Renal cortex interstitium (tissue), 11 donors: Measurements from ENCODE around the gene OPHN1. TPM values are rescaled to one million over a fixed set of nuclear protein-coding genes. Genes with fewer than 3 reads are reported as not detected.
"Not testable (repeated sequence)": the region's sequence is repeated elsewhere in the genome, so short reads cannot be mapped to it uniquely, and the experiment has no call there.

Source experiments
- DNase-seq, 11 donors: peaks; one replicate each; pipeline ENCODE4 v3.0.0-alpha.2; 2013; ENCODE audit warnings: low read depth in 9 of 11, low spot score in 4 of 11; ENCODE audit errors: extremely low read depth in 1 of 11
- polyA plus RNA-seq, 3 donors: library from polyadenylated mRNA; unstranded; fragments of 120-200 nt; gene quantifications; one replicate each; pipeline ENCODE4 v1.2.1, GENCODE V29; 2013; ENCODE audit not compliant: insufficient read length in 3 of 3

The OPHN1 gene
- polyA plus RNA-seq, 3 donors = 8.8 to 11.3 (median 9.0) TPM

- no peak for DNase-seq
Measured at GRCh38 chrX:68432648-68433047, 647 bp downstream of the OPHN1 start.

GRCh38 chrX:68431836-68432235, 1.5 kb downstream of the OPHN1 start:
- no peak for DNase-seq

GRCh38 chrX:68429216-68429615, 4.1 kb downstream of the OPHN1 start:
- no peak for DNase-seq

DNA sequence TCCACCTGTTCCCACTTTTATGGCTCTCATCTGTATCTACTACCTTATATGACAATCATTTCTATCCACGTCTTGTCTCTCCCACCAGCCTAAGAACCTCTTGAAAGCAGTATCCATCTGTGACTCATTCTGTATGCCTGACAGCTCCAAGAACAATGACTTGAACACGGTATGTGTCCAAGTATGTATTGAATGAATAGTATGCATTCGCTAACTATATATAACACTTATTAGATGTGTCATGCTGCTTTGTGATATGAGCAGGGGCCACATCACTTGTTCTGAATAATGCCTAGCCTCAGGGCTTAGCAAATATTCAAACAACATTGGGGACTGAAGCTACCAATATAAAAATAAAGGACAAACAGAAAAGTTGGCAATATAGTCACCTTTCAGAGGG, 4.9 kb downstream of the OPHN1 start:
- DNase-seq = no peak

DNA sequence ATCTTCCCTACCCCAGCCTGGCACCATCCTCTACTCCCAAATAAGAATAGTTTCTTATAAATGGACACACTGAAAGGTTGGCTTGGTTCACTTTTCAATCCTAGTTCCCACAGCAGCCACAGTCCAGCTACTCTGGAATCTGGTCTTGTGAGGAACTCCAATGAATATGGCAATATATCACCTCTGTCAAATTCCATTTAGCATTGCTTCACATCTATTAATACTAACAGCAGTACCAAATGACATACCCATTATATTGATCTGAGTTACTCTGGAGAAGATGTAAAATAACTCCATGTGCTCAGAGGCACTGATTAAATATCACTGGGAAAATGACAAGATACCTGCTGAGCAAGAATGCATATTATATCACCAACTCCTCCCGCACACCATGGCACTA, 8.6 kb downstream of the OPHN1 start:
- DNase-seq = no peak

DNA sequence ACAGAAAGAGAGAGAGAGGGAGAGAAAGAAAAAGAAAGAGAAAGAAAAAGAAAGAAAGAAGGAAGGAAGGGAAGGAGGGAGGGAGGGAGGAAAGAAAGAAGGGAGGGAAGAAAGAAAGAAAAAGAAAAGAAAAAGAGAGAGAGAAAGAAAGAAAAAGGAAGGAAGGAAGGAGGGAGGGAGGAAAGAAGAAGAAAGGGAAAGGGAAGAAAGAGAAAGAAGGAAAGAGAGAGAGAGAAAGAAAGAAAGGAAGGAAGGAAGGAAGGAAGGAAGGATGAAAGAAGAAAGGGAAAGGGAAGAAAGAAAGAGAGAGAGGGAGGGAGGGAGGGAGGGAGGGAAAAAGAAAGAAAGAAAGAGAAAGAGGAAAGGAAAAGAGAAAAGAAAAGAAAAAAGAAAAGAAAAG, 10.8 kb downstream of the OPHN1 start:
- no peak for DNase-seq

DNA sequence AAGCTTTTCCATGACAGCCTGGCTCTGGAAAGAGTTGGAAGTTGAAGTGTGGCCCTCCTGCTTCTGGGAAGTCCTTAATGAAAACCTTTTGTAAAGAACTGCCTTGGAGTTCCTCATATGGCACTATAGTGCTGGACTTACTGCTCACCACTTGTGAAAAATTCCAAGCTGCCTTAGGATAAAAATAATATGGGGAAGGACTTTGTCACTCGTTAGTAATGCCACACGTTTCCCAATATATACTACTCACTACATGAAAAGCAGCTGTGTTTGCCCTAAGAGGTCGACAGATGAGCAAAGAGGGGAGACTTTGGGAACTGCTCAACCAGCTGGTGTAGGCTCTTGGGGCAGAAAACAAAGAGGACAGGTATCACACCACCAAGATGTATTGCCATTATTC, 11.7 kb downstream of the OPHN1 start:
- no peak for DNase-seq

GRCh38 chrX:68420559-68420958, 12.7 kb downstream of the OPHN1 start:
- DNase-seq = no peak

GRCh38 chrX:68419975-68420374, 13.3 kb downstream of the OPHN1 start:
- no peak for DNase-seq

DNA sequence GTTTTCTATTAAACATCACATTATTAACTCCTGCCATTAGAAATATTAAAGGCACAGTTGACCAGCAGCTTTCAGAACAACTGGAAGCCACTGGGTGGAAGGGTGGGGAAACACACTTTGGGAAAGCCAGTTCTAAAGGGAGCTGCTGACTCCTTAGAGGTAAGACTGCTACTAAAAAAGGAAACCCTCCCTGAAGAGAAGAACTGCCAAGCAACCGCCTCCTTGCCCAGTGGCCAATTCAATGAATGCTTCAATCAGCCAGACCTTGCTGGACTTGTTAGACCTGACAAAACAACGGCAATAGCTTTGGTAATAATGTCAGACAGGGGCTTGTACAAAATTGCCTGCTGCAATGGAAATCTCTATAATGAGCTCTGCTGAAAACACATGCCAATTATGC, 15.6 kb downstream of the OPHN1 start:
- DNase-seq = no peak

- no peak for DNase-seq
Measured at GRCh38 chrX:68416592-68416991, 16.7 kb downstream of the OPHN1 start.

DNA sequence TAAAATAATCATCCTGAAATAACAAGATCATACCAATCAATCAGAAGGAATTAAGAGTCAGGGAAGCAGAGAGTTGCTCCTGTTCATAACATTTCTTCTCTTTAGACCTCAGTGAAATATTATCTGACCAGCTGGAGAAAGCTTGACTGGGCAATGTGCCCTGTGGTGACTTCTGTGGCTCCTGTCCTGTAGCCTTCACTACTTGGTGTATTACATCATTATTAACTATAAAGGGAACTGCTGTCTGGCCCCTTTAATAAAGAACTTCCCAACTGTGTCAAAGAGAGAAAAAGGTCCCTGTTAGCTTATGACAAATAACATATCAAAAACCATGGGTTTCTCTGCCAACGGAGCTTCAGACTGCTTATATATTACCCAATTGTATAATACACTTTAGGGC, 18.0 kb downstream of the OPHN1 start:
- DNase-seq = no peak

GRCh38 chrX:68413254-68413653, 20.0 kb downstream of the OPHN1 start:
- DNase-seq = no peak

- no peak for DNase-seq
Measured at GRCh38 chrX:68411729-68412128, 21.6 kb downstream of the OPHN1 start.

DNA sequence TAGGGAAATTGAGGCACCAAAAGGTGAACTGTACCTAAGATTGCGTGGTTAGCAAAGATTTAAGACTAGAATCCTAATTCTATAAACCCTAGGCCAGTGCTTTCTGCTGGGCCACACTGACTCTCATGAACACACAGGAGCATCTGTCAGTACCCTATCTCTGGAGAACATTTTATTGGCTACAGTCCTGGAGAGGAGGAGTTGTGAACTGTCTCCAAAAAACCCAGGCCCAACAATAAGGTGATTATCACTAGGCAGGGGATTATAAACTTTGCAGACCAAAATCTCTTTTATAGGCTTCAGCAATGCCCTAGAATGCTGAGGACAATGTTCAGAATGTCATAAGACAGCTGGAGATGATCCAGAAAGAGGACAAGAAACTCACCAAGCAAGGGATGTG, 24.1 kb downstream of the OPHN1 start:
- DNase-seq = no peak

DNA sequence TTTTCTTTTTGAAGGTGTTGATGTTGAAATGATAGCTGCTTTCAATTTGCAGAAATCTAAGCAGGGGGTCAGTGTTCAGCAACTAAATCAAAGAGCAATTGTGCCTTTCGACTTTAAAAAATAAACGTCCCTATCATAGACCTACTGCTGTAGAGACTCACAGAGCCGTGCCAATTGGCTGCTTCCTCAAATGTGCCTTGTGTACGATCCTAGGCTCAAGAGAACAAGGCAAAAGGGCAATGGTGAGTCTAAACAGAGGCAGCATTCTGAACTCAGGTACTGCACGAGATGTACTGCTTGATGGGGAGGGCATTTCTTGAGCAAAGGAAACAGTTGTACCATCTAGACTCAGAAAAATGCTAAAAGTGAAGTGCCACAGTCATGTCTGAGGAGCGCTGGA, 29.8 kb downstream of the OPHN1 start:
- no peak for DNase-seq

- DNase-seq = no peak
Measured at GRCh38 chrX:68403038-68403437, 30.3 kb downstream of the OPHN1 start.

DNA sequence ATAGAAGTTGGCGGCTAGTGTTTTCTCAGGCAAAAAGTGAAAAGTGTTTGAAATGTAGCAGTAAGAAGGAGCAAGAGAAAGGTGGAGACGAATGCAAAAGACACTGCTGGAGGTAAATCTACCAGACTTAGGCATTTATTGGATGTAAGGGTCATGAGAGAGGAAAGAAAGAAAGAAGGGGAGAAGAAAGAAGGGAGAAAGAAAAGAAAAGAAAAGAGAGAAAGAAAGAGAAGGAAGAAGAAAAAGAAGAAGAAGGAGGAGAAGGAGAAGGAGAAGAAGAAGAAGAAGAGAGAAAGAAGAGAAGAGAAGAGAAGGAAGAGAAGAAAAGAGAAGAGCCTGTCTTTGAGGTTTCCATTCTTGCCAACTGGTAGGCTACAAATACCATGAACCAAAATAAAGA, 31.2 kb downstream of the OPHN1 start:
- DNase-seq = no peak

DNA sequence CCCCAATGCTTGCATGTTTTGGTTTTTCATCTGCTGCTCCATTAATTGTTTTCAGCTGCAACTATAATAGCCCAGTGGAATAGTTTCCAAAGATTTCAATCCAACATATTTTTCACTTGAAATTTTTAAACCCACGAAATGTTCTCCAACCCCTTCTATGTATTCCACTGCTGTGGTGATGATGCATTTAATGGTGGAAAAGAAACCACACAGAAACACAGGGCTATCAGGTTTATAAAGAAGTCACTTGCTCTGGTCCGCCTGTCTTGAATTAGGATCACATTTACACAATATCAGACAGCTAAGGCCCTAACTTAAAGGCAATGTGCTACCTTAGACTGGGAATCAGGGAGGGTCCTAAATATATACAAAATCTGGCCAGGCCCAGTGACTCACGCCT, 35.0 kb downstream of the OPHN1 start:
- no peak for DNase-seq

- DNase-seq = no peak
Measured at GRCh38 chrX:68396953-68397352, 36.3 kb downstream of the OPHN1 start.

DNA sequence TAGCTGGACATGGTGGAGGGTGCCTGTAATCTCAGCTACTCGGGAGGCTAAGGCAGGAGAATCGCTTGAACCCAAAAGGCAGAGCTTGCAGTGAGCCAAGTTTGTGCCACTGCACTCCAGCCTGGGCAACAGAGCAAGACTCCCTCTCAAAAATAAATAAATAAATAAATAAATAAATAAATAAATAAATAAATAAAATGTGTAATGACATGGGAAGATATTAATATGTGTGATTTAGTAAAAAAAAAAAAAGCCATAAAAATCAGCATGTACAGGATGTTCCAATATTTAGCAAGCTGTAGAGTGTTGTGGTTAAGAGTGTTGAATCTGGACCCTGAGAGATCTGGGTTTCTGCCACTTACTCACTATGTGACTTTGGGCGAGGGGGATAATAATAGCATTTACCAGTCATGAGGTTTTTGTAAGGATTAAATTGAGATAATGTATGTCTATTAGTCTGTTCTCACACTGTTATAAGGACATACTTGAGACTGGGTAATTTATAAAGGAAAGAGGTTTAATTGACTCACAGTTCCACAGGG, 43.8 kb downstream of the OPHN1 start:
- DNase-seq = not testable (repeated sequence)

GRCh38 chrX:68387776-68388175, 45.5 kb downstream of the OPHN1 start:
- no peak for DNase-seq
